Erythroblast (primary cell): Measurements from ENCODE around the gene RPL28.

Source experiments
- GATA1 ChIP-seq: IDR thresholded peaks from 2 replicates; pipeline ENCODE4 v1.6.1; 2011; ENCODE audit warnings: low read depth, mild to moderate bottlenecking, control low read depth, low read length, moderate library complexity
- POLR2A ChIP-seq: IDR thresholded peaks from 2 replicates; pipeline ENCODE4 v1.6.1; 2011; ENCODE audit warnings: mild to moderate bottlenecking, low read length

- TF ChIP-seq POLR2A (no peak), GATA1 (no peak)
Observed at GRCh38 chr19:55368106-55368505, 17.6 kb upstream of the RPL28 start.
